ENCODE measurements around the gene TLX2.

TLX2 gene

GRCh38 chr2:74511104-74511989 is 2.9 kb upstream of the TLX2 start:
- DNase-seq: no peak

DNA sequence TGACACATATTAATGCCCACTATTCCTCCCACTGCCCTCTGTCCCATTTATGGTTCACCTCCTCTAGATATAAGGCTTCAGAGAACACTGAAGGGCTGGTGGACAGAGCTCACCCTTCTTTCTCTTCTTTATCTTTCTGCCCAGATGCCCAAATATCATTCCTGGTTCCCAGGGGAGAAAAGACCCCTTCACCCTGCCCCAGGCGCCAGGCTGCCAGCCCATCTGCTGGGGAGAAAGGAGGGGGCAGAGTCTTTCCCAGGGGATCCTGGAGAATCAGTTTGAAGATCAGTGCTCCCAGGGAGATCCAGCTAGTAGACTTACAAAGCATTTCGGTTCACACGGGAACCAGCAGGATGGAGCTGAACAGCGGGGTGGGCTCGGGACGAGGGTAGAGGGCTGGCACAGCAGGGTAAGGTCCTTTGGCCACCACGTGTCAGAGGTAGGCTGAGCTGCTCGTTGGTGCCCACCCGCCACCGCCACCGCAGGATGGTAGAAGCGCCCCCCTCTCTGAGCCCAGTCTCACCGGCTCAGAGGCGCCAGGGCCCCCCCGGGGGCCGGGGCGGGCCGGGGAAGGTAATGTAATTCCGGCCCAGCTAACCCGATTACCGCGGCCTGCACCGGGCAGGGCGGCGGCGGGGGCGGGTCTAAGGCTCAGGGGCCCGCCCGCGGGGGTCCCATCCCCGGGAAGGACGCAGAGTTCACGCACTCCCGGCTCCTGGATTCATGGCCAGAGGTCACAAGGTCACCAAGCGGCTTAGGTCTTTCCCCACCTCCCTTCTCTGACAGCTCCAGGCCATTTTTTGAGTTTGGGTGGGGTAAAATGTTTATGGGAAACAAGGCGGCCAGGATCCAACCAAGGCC is 1.3 kb upstream of the TLX2 start:
- DNase-seq: no peak

DNA sequence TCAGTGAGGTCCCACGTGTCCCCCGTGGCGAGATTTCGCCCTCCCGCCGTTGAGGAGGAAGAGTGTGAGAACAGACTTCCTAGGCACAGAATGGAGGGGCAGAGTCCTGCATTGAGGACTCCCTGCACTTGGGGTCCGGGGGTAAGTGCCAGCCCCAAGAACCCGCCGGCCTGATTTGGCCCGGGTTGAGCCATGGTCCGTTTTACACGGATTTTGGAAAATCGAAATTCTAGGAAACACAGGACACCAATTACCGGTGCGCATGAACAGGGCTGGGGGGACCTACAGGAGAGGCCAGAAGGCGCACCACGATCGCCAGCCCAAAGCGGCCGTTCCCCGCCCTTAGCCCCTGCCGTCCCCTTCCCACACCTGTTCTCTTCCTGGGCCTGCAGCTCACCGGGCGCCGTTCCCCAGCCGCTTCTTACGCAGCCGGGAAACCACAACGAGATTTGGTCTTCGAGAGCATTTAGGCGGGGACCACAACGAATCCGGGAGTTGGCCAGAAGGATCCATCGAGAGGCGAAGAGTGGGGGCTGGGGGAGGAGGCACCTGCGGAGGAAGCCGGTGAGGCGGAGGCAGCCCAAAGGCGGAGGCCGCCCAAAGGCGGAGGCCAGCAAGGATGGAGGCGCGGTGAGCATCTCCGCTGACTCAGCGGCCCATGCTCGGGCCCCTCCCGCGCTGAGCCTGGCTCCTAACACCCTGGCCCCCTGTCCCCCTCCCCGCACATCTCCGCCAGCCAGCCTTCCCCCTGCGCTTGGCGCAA is 464 bp upstream of the TLX2 start:
- no peak for DNase-seq

DNA sequence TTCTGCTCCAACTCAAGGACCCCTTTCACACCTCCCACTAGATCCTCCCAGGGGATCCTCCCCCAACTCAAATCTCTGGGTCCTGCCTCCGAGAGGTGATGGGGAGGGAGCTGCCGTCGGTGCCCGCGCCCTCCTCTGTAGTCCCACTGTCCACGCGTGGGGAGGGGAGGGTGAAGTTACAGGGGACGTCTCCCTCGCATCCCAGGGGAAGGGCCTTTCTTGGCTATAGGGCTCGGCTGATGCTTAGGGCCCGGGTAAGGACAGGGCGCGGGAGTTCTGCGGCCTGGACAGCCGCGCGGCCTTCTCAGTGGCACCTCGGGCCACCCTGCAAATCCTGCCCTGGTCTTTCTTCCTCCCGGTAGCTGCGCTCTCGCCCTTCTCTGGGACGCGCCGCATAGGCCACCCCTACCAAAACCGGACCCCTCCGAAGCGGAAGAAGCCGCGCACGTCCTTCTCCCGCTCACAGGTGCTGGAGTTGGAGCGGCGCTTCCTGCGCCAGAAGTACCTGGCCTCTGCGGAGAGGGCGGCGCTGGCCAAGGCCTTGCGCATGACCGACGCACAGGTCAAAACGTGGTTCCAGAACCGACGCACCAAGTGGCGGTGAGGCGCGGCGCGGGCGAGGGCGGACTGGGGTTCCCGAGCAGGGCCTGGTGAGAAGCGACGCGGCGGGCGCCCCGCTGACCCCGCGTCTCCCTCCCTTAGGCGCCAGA is 1.2 kb downstream of the TLX2 start:
- no peak for DNase-seq

GRCh38 chr2:74515981-74516633 is 1.9 kb downstream of the TLX2 start:
- peak in 16 of 58 donors; percentile 2 to 34 (median 11) for DNase-seq

DNA sequence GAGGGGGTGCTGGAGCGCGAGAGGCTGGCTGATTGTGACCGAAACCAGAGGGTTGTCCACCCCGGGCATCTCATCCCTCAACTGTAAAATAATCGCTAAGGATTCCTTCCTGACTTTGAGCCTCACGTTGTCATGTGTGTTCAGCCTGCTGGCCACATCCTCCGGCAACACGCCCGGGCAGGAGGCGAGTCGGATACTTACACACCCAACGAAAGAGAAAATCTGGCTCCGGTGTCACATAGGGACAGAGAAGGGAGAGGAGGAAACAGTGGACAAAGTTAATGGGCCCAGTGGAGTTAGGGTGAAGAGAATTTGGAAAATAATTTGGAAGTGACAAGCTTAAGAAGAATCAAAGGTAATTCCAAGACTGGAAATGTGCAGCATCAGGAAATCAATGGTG is 2.4 kb downstream of the TLX2 start:
- DNase-seq: no peak

GRCh38 chr2:74522516-74522915 is 8.3 kb downstream of the TLX2 start:
- DNase-seq: no peak

DNA sequence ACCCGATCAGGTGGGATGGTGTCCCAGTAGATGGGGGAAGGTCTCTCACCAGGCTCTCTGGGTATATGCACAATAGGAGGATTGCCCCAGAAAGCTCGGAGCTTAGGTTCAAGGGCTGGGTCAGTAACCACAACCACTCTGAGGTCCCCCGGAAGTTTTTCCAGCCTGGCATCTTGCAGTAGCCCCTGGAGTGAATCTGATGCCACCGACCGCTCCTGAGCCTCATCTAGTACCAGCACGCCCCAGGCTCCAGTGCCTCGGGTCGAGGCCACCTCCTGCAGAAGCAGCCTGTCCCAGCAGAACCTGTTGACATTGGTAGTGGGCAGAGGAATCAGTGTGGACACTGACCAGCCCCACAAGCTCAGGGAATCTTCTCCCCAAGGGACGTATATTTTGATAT is 9.8 kb downstream of the TLX2 start:
- no peak for DNase-seq

- no peak for DNase-seq
Observed at GRCh38 chr2:74524955-74525716, 10.9 kb downstream of the TLX2 start.

GRCh38 chr2:74525717-74526648 is 11.7 kb downstream of the TLX2 start, which contains the start of gene DQX1:
DQX1 (minus strand) TSS chr2:74526231; CDS start chr2:74525729, 502 bp downstream.
- peak in 7 of 58 donors; percentile 3 to 43 (median 8) for DNase-seq

DNA sequence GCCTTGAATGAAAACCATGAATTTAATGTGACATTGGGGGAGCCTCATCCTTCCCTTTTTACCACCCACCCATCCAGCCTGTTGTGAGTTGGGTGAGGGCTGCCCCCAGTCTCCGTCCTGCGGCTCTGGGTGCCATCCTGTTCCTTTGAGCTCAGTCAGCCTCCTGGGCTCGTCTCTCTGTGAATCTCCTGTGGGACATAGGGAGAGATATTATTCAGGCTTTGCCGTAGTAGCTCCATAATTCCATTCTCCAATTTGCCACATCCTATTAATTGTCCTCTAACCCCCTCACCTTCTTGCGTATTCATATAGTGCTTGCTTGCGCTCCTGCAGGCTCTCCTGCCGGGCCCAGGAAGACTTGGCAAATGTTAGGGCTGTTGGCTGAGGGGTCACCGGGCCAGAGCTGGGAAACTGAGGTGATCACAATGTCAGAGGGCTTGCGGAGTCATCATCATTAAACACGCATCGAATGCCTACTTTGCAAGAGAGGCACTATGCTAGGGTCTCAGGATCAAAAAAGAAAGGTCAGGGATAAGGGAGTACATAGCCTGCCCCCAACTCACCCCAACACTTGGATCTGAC is 12.5 kb downstream of the TLX2 start:
- no peak for DNase-seq

- no peak for DNase-seq
Observed at GRCh38 chr2:74527741-74528140, 13.5 kb downstream of the TLX2 start.

- DNase-seq: no peak
Observed at GRCh38 chr2:74528600-74529356, 14.5 kb downstream of the TLX2 start.

GRCh38 chr2:74529357-74530238 is 15.3 kb downstream of the TLX2 start, which contains the start of the genes AUP1 and HTRA2:
AUP1 (minus strand) TSS chr2:74529706; CDS start chr2:74529629, 77 bp downstream.
HTRA2 (plus strand) TSS chr2:74529933; CDS start chr2:74530007, 74 bp downstream.
- DNase-seq: peak; percentile 85 to 99 (median 98)
